ENCODE measurements around the gene APOC1. TPM values are rescaled to one million over a fixed set of nuclear protein-coding genes. Genes with fewer than 3 reads are reported as not detected.

The APOC1 gene
- 0.59 TPM in 1 of 2 replicates, not detected in the other for total RNA-seq

DNA sequence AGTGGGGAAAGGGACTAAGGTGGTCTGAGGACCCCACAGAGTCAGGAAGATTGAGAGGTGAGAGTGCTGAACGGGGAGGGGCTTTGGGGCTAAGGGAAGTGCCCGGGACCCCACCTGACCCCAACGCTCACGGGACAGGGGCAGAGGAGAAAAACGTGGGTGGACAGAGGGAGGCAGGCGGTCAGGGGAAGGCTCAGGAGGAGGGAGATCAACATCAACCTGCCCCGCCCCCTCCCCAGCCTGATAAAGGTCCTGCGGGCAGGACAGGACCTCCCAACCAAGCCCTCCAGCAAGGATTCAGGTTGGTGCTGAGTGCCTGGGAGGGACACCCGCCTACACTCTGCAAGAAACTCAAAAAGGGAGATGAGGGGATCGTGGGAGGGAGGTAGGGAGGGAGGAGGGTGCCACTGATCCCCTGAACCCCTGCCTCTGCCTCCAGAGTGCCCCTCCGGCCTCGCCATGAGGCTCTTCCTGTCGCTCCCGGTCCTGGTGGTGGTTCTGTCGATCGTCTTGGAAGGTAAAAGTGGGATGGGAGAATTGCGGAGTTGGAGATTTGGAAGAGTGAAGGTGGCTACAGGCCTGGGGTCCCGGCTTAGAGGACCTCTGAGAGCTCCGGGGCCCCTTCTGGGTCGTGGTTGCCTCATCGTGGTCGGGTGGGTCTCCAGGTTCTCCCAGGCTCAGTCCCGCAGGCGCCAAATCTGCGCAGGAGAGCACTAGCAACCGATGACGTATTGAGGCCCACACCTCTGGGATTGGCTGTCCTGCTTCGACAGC lies at the start of gene APOC1:
Gene APOC1 (plus strand): TSS at position 176 of the 774 bp plus-strand sequence. CDS start 284 bp downstream, at position 460.

DNA sequence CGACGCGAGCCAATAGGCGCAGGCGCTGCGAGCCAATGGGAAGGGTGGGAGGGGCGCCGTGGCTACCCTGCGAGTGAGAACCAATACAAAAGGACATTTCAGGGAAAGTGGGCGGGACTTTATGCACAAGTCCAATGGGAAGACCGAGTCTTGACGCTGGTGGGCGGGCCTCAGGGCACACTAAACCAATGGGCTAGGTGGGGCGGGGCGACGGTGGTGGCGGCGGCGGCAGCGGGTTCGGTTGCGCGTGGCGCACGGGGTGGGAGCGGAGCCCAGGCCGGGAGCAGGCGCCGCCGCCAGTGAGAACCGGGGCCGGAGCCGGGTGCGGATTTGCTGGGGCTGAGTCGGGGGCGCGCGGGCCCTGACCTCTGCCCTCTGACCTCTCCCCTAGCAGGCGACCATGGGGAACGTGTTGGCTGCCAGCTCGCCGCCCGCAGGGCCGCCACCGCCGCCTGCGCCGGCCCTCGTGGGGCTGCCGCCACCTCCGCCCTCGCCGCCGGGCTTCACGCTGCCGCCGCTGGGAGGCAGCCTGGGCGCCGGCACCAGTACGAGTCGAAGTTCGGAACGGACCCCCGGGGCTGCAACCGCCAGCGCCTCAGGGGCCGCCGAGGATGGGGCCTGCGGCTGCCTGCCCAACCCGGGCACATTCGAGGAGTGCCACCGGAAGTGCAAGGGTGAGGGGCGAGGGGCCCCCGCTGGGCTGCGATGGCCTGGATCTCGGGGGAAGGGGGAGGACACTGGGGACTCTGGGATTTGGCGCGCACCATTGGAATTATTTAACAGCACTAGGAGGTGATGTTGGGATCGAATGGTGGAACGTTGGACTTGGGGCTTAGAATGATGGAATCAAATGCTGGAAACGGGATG lies 23.2 kb upstream of the APOC1 start, which contains the start of gene TOMM40:
Gene TOMM40 (plus strand): TSS at position 239 of the 867 bp plus-strand sequence. CDS start 162 bp downstream, at position 401.

GRCh38 chr19:44905437-44906160 lies 8.8 kb upstream of the APOC1 start, which contains the start of gene APOE:
TSS of gene APOE (plus strand) at chr19:44905796. CDS start at chr19:44906625, 829 bp downstream.

DNA sequence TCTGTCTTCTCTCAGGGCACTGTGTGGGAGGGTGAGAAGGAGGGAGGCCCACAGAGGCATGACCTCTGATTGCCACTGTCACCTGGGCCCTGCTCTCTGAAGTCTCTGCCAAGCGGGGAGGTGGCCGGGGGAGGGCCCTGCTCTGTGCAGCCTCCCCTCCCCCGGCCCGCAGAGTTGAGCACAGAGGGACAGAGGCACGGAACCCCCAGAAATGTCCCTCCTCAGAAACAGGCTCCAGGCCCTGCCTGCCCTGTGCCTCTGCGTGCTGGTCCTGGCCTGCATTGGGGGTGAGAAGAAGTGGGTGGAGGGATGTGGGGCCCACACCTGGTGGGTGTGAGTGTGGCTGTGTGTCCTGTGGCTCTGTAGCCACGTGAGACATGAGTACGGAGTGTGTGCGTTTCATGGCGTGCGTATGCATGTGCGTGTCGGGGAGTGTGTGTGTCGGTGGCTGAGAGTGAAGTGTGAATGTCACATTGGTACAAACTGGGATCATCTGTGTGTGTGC lies 27.7 kb downstream of the APOC1 start, which contains the start of gene APOC4:
Gene APOC4 (plus strand): TSS at position 171 of the 505 bp plus-strand sequence. CDS start 41 bp downstream, at position 212.

GRCh38 chr19:44954649-44955504 lies 40.5 kb downstream of the APOC1 start, which contains the start of gene CLPTM1:
TSS of gene CLPTM1 (plus strand) at chr19:44955380. CDS start at chr19:44955396, 16 bp downstream.

Other genes starting within 250 kb of the APOC1 start
- gene CEACAM19, start 243.1 kb upstream of the APOC1 start, total RNA-seq: 0.30 and 1.9 TPM in 2 replicates
- gene CEACAM16, start 215.5 kb upstream of the APOC1 start, total RNA-seq: not detected in 2 replicates
- gene BCL3, start 165.9 kb upstream of the APOC1 start, total RNA-seq: 9.2 and 9.6 TPM in 2 replicates
- not detected in 2 replicates for gene CBLC, start 136.7 kb upstream of the APOC1 start, total RNA-seq
- 9.3 and 20.2 TPM in 2 replicates for gene BCAM, start 105.5 kb upstream of the APOC1 start, total RNA-seq
- gene NECTIN2, start 68.3 kb upstream of the APOC1 start, total RNA-seq: 95.6 and 115 TPM in 2 replicates
- 43.4 and 64.6 TPM in 2 replicates for gene TOMM40, start 23.4 kb upstream of the APOC1 start, total RNA-seq
- gene APOE, start 8.8 kb upstream of the APOC1 start, total RNA-seq: 2.3 and 8.9 TPM in 2 replicates
- not detected in 2 replicates for gene APOC4, start 27.6 kb downstream of the APOC1 start, total RNA-seq
- not detected in 2 replicates for gene APOC2, start 31.4 kb downstream of the APOC1 start, total RNA-seq
- 51.7 and 56.2 TPM in 2 replicates for gene CLPTM1, start 40.8 kb downstream of the APOC1 start, total RNA-seq
- gene RELB, start 86.9 kb downstream of the APOC1 start, total RNA-seq: 11.0 and 19.2 TPM in 2 replicates
- gene CLASRP, start 124.4 kb downstream of the APOC1 start, total RNA-seq: 16.9 and 19.1 TPM in 2 replicates
- gene ZNF296, start 161.9 kb downstream of the APOC1 start, total RNA-seq: 0.32 TPM in 1 of 2 replicates, not detected in the other
- gene GEMIN7, start 164.7 kb downstream of the APOC1 start, total RNA-seq: 20.9 and 25.2 TPM in 2 replicates
- 25.8 and 26.7 TPM in 2 replicates for gene PPP1R37, start 178.6 kb downstream of the APOC1 start, total RNA-seq
- under 0.01 and 0.51 TPM in 2 replicates for gene NKPD1, start 246.4 kb downstream of the APOC1 start, total RNA-seq